ENCODE data around the gene CAPN9.

DNA sequence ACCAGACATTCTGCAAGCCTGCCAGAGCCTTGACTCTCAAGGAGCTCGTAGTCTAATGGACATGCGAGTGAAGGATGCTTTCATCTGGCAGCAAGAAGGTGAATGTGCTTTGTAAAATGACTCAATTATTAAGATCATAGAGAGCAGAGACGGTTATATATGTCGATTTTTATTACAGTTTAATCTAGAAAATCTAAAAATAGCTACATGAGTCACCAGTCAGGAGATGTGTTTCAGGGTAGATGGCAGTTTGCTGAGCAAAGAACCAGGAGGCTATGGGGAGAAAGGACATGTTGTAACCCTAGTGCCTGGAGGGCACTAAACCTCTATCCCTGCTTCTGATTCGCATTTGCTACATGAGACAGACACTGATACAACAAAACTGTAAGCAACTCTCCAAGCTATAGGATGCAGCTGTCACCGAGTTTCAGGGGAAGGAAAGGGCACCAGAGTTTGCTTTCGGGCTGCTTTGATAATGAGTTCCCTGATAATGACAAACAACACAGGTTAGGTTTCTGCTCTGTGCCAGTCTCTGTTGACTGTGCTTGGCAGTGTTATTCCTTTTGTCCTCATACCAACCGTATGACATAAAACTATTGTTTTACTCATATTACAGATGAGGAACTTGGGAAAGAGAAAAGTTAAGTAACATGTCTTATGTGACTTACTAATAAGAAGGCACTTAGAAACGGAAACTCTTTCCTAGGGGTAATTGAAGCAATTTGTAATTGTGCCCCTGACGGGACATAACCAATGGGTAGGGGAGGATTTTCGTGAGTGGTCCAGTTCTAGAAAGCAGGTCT lies 77.9 kb downstream of the CAPN9 start:
- TF ChIP-seq POLR2A (IDR thresholded peaks at IDR 0.05; ENCODE audit: low read length) (peak; percentile 19), GATA1 (IDR thresholded peaks at IDR 0.05; ENCODE audit: low read depth, low read length) (no peak)
